Nephron (organoid): ENCODE results near the gene SORCS3.
A peak's percentile ranks its signal among the peaks of the same experiment; 100 is the strongest.

Experiments used
- H3K27ac Mint-ChIP-seq, 3 experiments: 2 replicates each; pipeline ENCODE4 v1.8.0; 2020; ENCODE audit warnings: mixed read lengths in 3 of 3, mild to moderate bottlenecking in 2 of 3, moderate library complexity in 1 of 3
- H3K27me3 Mint-ChIP-seq: 2 replicates; pipeline ENCODE4 v1.8.0; 2021; ENCODE audit warnings: low read depth, mild to moderate bottlenecking, moderate library complexity, mixed read lengths
- H3K36me3 Mint-ChIP-seq: 2 replicates; pipeline ENCODE4 v1.8.0; 2020; ENCODE audit warnings: low read depth, mixed read lengths
- H3K4me1 Mint-ChIP-seq: 2 replicates; pipeline ENCODE4 v1.8.0; 2020; ENCODE audit warnings: mixed read lengths
- H3K4me3 Mint-ChIP-seq, 3 experiments: 2 replicates each; pipeline ENCODE4 v1.8.0; 2020; ENCODE audit warnings: mild to moderate bottlenecking in 3 of 3, mixed read lengths in 3 of 3, moderate library complexity in 2 of 3
- H3K9me3 Mint-ChIP-seq: 2 replicates; pipeline ENCODE4 v1.8.0; 2020; ENCODE audit warnings: mixed read lengths
- TF ChIP-seq, protein P1 (sequence below), 3 experiments: fragments of 200-600 bp; sonication (generic); IDR thresholded peaks; one replicate each; pipeline ENCODE4 v1.5.0; 2021; ENCODE audit warnings: antibody characterized with exemption in 3 of 3; ENCODE audit not compliant: unreplicated experiment in 3 of 3

SORCS3 gene

DNA sequence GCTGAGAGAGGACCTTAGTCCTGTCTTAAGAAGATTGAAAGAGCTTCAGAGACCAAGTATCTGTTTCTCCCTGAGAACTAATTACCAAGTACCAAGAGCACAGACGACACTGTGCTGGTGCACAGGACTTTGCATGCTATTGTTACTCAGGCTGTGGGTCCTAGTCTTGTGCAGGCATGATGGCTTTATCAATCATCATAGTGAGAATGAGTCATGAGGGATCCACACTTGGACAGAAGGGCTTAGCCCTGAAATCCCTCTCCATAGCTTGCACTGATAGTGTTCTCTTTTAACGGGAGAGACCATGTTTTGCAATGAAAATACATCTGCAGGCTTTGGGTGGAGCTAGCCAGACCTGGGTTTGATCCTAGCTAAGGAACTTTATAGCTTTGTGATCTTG lies 93.3 kb downstream of the SORCS3 start:
- TF ChIP-seq, protein P1, sequence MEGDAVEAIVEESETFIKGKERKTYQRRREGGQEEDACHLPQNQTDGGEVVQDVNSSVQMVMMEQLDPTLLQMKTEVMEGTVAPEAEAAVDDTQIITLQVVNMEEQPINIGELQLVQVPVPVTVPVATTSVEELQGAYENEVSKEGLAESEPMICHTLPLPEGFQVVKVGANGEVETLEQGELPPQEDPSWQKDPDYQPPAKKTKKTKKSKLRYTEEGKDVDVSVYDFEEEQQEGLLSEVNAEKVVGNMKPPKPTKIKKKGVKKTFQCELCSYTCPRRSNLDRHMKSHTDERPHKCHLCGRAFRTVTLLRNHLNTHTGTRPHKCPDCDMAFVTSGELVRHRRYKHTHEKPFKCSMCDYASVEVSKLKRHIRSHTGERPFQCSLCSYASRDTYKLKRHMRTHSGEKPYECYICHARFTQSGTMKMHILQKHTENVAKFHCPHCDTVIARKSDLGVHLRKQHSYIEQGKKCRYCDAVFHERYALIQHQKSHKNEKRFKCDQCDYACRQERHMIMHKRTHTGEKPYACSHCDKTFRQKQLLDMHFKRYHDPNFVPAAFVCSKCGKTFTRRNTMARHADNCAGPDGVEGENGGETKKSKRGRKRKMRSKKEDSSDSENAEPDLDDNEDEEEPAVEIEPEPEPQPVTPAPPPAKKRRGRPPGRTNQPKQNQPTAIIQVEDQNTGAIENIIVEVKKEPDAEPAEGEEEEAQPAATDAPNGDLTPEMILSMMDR (IDR thresholded peaks at IDR 0.05; ENCODE audit: unreplicated experiment in 3 of 3), result no peak
- no peaks in the 10 kb centered on the region for H3K9me3 Mint-ChIP-seq
- H3K4me1 Mint-ChIP-seq, result peaks cover 22% of the 10 kb centered on the region
- H3K27ac Mint-ChIP-seq, result no peak overlapping the region
- peaks cover 24% of the 10 kb centered on the region for H3K27me3 Mint-ChIP-seq
- no peaks in the 10 kb centered on the region for H3K36me3 Mint-ChIP-seq
- no peak overlapping the region for H3K4me3 Mint-ChIP-seq

DNA sequence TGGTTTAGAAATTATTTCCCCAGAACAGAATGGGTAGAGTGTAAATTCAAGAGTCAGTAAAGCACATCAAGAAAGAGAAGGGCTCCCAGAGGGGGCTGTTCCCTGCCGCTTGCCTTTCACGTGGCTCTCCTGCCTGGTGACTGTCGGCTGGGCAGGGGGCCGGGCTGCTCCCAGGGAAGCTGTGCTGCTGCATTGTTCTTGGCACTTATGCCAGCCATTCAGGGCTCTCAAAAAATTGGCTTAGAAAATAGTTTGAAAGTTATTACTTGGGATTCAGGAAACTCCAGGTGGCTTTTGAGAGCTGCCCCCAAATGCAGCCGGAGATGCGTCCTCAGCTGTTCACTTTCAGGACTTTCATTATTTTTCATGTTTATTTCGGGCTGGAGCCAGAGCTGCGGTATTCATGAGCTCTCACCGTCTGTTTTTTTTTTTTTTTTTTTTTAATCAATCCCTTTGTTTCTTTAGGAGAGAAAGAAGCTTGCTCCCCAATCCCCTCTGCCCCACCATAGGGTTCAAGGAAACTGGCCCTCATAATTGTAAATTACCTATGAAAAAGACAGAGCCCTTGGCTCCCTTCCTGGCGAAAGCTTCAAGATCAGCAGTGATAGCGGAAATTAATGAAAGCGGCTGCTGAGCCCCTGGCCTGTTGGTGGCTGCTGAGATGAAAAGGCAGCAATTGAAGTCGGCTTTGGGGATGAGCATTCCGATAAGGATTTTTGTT lies 94.1 kb downstream of the SORCS3 start:
- peak overlapping the region in 2 of 3 experiments; percentile 17 to 59 for H3K4me3 Mint-ChIP-seq
- TF ChIP-seq, protein P1 (IDR thresholded peaks at IDR 0.05; ENCODE audit: unreplicated experiment in 3 of 3), result no peak
- no peaks in the 10 kb centered on the region for H3K9me3 Mint-ChIP-seq
- peaks cover 24% of the 10 kb centered on the region for H3K27me3 Mint-ChIP-seq
- H3K36me3 Mint-ChIP-seq, result no peaks in the 10 kb centered on the region
- peaks cover 22% of the 10 kb centered on the region for H3K4me1 Mint-ChIP-seq
- peak overlapping the region; percentile 25 to 45 (median 26) for H3K27ac Mint-ChIP-seq

DNA sequence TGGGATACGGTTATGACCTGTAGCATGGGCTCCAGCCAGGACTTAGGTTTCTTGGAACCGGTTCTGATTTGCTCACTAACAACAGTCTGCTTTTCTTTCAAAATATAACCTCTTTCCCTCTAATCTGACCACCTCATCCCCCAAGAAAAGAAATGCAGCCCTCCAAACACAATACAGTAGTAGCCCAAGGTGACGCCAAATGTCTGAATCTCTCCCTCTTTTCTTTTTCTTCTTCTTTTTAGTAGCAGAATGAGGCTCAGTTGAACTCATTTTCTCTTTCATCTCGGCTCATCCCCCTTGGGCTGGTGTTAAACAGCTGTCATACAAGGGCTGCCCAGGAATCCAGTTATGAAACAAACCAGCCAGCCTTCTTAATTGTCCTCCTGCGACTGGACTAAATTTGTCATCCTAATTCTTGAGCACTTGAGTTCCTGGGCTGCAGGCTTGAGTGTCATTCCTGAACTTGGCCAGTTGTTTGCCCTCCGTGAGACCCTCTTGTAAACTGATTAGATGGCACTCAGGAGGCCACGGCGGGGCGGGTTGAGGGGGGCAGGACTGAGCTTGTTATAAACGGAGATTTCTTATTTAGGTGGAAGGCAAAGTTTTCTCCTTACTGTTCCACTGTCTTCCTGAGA lies 94.8 kb downstream of the SORCS3 start:
- H3K9me3 Mint-ChIP-seq, result no peaks in the 10 kb centered on the region
- H3K27ac Mint-ChIP-seq, result peak overlapping the region; percentile 25 to 45 (median 26)
- peak overlapping the region in 2 of 3 experiments; percentile 22 to 49 for H3K4me3 Mint-ChIP-seq
- TF ChIP-seq, protein P1 (IDR thresholded peaks at IDR 0.05; ENCODE audit: unreplicated experiment in 3 of 3), result no peak
- H3K36me3 Mint-ChIP-seq, result no peaks in the 10 kb centered on the region
- H3K27me3 Mint-ChIP-seq, result peaks cover 19% of the 10 kb centered on the region
- H3K4me1 Mint-ChIP-seq, result peaks cover 22% of the 10 kb centered on the region

DNA sequence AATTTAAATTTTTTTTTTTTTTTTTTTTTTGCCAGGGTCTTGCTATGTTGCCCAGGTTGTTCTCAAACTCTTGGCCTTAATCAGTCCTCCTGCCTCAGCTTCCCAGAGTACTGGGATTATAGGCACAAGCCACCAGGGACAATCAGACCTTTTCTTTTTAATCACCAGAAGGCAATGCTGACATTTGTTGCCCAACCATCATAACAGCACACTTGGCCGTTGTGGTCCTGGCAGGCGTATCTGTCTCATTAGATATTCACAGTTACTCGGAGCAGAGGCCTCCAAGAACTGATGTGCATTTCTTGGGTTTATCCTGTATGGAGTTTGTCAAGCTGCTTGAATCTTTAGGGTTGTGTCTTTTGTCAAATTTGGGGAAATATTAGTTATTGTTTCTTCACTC lies 100.0 kb downstream of the SORCS3 start:
- Mint-ChIP-seq H3K27ac (no peak overlapping the region), H3K27me3 (peaks cover 4% of the 10 kb centered on the region), H3K4me3 (no peak overlapping the region), H3K4me1 (peaks cover 10% of the 10 kb centered on the region), H3K9me3 (no peaks in the 10 kb centered on the region), H3K36me3 (no peaks in the 10 kb centered on the region)
- TF ChIP-seq, protein P1 (IDR thresholded peaks at IDR 0.05; ENCODE audit: unreplicated experiment in 3 of 3), result no peak

DNA sequence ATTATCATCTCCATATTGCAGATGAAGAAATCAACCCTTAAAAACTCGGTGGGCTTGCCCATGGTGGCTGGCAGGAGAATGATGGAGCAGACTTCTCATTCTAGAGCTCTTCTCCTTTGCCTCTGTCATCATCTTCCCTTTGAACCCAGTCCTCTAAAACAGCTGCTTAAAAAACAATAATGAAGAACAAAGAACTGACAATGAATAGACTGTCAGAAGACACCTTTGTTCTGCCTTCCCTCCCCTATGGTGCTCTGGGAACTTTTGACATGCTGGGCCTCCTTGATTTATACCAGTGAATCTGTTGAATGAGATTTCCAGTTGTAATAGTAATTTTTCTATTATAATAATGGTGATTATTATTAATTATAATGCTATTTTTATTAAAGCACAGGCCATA lies 103.0 kb downstream of the SORCS3 start:
- Mint-ChIP-seq H3K4me3 (no peak overlapping the region), H3K4me1 (peaks cover 8% of the 10 kb centered on the region), H3K36me3 (no peaks in the 10 kb centered on the region), H3K27ac (no peak overlapping the region), H3K27me3 (no peaks in the 10 kb centered on the region), H3K9me3 (no peaks in the 10 kb centered on the region)
- TF ChIP-seq, protein P1 (IDR thresholded peaks at IDR 0.05; ENCODE audit: unreplicated experiment in 3 of 3), result no peak
